GM21515 (cell line): ENCODE results near the gene GTPBP6.
"Not testable (repeated sequence)": the region's sequence is repeated elsewhere in the genome, so short reads cannot be mapped to it uniquely, and the experiment has no call there.

Experiments
- ATAC-seq: cut with Tn5 transposase; IDR thresholded peaks from one replicate; pipeline ENCODE4 v1.9.1; 2021; ENCODE audit not compliant: unreplicated experiment

GTPBP6 gene

GRCh38 chrX:270848-271367, 47.7 kb downstream of the GTPBP6 start:
- no peak for ATAC-seq

- no peak for ATAC-seq
Observed at GRCh38 chrX:267771-268261, 50.8 kb downstream of the GTPBP6 start.

GRCh38 chrX:265502-265901, 53.1 kb downstream of the GTPBP6 start:
- ATAC-seq = no peak

- ATAC-seq = no peak
Observed at GRCh38 chrX:264634-265455, 53.8 kb downstream of the GTPBP6 start.

- not testable (repeated sequence) for ATAC-seq
Observed at GRCh38 chrX:264006-264405, 54.6 kb downstream of the GTPBP6 start.

- ATAC-seq = peak; percentile 66
Observed at GRCh38 chrX:262381-262909, 56.2 kb downstream of the GTPBP6 start.

- no peak for ATAC-seq
Observed at GRCh38 chrX:261919-262352, 56.7 kb downstream of the GTPBP6 start.

GRCh38 chrX:261167-261918, 57.3 kb downstream of the GTPBP6 start:
- no peak for ATAC-seq

GRCh38 chrX:259692-260355, 58.8 kb downstream of the GTPBP6 start:
- no peak for ATAC-seq

GRCh38 chrX:258291-259040, 60.1 kb downstream of the GTPBP6 start:
- ATAC-seq = no peak

- no peak for ATAC-seq
Observed at GRCh38 chrX:257681-258289, 60.8 kb downstream of the GTPBP6 start.

GRCh38 chrX:257054-257453, 61.5 kb downstream of the GTPBP6 start:
- ATAC-seq = not testable (repeated sequence)

GRCh38 chrX:255923-256331, 62.7 kb downstream of the GTPBP6 start:
- ATAC-seq = no peak
